Measurements from ENCODE around the gene BAG5. TPM values are rescaled to one million over a fixed set of nuclear protein-coding genes. Genes with fewer than 3 reads are reported as not detected.

BAG5 gene
- total RNA-seq, 4 donors from 2014 or later: 13.8 to 43.6 (median 33.1) TPM

DNA sequence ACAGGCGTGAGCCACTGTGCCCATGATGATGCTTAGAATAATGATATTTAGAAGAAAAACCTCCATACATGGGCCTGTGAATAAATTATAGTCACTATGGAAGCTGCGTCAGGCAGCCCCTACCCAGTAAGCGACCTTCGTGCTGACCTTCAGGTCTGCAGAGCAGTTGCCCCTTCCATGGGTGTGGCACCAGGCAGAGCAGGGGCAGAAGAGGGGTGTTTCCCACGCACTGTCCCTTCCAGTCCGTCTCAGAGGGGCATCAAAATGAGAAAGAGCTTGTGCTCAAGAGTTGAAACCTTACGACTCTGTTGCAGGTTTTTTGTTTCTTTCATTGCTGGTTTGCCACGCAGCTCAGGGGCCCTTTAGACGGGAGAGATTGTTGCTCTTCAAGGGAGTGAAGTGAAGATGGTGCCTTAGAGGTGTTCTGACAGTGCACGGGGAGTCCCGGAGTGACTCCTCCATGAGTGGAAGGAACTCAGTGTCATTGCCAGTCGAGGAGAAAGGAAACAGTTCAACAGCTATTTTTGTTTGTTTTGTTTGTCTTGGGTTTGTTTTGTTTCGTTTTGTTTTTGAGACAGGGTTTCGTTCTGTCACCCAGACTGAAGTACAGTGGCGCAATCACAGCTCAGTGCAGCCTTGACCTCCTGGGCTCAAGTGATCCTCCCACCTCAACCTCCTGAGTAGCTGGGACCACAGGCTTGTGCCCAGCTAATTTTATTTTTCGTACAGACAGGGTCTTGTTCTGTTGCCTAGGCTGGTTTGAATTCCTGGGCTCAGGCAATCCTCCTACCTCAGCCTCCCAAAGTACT lies 53.7 kb downstream of the BAG5 start:
- H3K36me3 ChIP-seq: no peaks in the 10 kb centered on the region
- H3K27ac ChIP-seq: no peak overlapping the region
- H3K4me1 ChIP-seq: peaks cover 3 to 9% of the 10 kb centered on the region in 2 donors
- DNase-seq: no peak
- H3K9me3 ChIP-seq: no peaks in the 10 kb centered on the region
- H3K27me3 ChIP-seq: no peaks in the 10 kb centered on the region
- TF ChIP-seq, protein P1, sequence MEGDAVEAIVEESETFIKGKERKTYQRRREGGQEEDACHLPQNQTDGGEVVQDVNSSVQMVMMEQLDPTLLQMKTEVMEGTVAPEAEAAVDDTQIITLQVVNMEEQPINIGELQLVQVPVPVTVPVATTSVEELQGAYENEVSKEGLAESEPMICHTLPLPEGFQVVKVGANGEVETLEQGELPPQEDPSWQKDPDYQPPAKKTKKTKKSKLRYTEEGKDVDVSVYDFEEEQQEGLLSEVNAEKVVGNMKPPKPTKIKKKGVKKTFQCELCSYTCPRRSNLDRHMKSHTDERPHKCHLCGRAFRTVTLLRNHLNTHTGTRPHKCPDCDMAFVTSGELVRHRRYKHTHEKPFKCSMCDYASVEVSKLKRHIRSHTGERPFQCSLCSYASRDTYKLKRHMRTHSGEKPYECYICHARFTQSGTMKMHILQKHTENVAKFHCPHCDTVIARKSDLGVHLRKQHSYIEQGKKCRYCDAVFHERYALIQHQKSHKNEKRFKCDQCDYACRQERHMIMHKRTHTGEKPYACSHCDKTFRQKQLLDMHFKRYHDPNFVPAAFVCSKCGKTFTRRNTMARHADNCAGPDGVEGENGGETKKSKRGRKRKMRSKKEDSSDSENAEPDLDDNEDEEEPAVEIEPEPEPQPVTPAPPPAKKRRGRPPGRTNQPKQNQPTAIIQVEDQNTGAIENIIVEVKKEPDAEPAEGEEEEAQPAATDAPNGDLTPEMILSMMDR (IDR thresholded peaks at IDR 0.05): no peak
- no peak for TF ChIP-seq POLR2A (IDR thresholded peaks at IDR 0.05)
- no peak overlapping the region for H3K4me3 ChIP-seq
- intact Hi-C loops (cut with DNase I; ENCODE audit: low total_unique reads): no loop called here

DNA sequence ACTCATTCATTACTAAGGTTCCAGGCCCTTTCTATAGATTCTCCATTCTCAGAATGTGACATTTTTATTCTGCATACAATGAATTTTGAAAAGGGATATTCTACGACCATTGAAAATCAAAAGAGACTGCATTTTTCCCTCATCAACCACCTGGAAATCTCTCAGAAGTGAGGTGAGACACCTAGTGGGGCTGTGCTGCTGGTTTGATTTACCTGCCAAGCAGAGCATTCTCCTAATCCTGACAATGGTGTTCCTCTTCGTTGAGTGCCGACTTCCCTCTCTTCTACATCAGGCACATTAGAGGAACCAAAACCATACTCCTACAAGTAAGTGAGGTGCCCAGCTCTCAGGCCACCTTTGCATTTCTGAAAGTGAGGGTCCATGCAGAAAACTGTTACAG lies 54.7 kb downstream of the BAG5 start:
- TF ChIP-seq, protein P1 (IDR thresholded peaks at IDR 0.05): no peak
- no peak for TF ChIP-seq POLR2A (IDR thresholded peaks at IDR 0.05)
- H3K4me1 ChIP-seq: peaks cover 0 to 5% of the 10 kb centered on the region in 2 donors
- no peaks in the 10 kb centered on the region for H3K36me3 ChIP-seq
- H3K9me3 ChIP-seq: no peaks in the 10 kb centered on the region
- intact Hi-C loops (cut with DNase I; ENCODE audit: low total_unique reads): no loop called here
- no peak overlapping the region for H3K4me3 ChIP-seq
- peak in 1 of 2 donors; percentile 1 for DNase-seq
- no peaks in the 10 kb centered on the region for H3K27me3 ChIP-seq
- H3K27ac ChIP-seq: no peak overlapping the region

Small RNA genes within 50 kb of the gene (small RNA-seq; reads per million reads assigned to genes)
- gene RNU4-68P (2.1 reads per million, percentile 76 among the genes with 10 or more reads in this experiment), gene RNU7-160P (not detected)

Other genes starting within 250 kb of the BAG5 start
- 100 to 1,000 TPM in 2 of 4 donors, 10 to 100 TPM in 2; 66.5 to 159 (median 113) TPM for gene EIF5, start 228.4 kb downstream of the BAG5 start, total RNA-seq
- 100 to 1,000 TPM in 2 of 4 donors, 10 to 100 TPM in 2; 50.7 to 111 (median 89.1) TPM for gene MARK3, start 177.2 kb downstream of the BAG5 start, total RNA-seq
- gene CKB, start 39.8 kb downstream of the BAG5 start, total RNA-seq: 100 to 1,000 TPM in 3 of 4 donors, 10 to 100 TPM in 1; 96.2 to 291 (median 218) TPM
- gene TRMT61A, start 33.5 kb downstream of the BAG5 start, total RNA-seq: 10 to 100 TPM in 2 of 4 donors, 1 to 10 TPM in 2; 3.6 to 26.5 (median 8.7) TPM
- 10 to 100 TPM in 3 of 4 donors, not detected in 1; 26.9 to 51.5 (median 31.6) TPM for gene COA8, start 303 bp upstream of the BAG5 start, total RNA-seq
- gene KLC1, start 66.6 kb upstream of the BAG5 start, total RNA-seq: 100 to 1,000 TPM; 130 to 459 (median 285) TPM
- 10 to 100 TPM in 1 of 4 donors, 1 to 10 TPM in 2, under 1 TPM in 1; 0.59 to 14.4 (median 5.2) TPM for gene XRCC3, start 152.8 kb upstream of the BAG5 start, total RNA-seq
- 100 to 1,000 TPM in 2 of 4 donors, 10 to 100 TPM in 2; 73.2 to 276 (median 103) TPM for gene ZFYVE21, start 153.2 kb upstream of the BAG5 start, total RNA-seq

Data from uterus (tissue), 4 donors.